Kasumi-1 (cell line): ENCODE results near the gene LAMA2.

ENCODE experiments used
- DNase-seq, 2 experiments: peaks; one replicate each; lab custom pipeline; 2025; lab: John Stamatoyannopoulos, UW

LAMA2 gene

GRCh38 chr6:129519750-129520149, 636.8 kb downstream of the LAMA2 start:
- DNase-seq = no peak

GRCh38 chr6:129521946-129522345, 639.0 kb downstream of the LAMA2 start:
- no peak for DNase-seq

DNA sequence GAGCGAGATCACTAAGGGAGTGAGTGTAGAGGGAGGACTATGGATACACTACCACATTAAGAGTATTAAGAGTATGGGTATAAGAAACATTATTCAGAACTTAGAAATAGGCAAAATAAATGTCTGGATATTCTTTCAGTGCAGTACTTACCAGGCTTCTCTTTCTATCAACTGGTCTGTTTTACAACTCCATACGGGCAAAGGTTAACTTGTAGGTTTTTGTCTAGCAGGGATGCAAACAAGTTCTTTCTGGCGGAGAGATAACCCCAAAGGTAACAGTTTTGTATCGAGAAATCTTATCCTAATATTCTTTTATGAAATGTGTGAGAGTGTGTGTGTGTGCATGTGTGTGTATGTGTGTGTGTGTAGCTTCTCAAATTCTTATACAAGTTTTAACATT, 640.9 kb downstream of the LAMA2 start:
- no peak for DNase-seq

- DNase-seq = no peak
These were observed 642.1 kb downstream of the LAMA2 start for GRCh38 chr6:129525055-129525454.

- no peak for DNase-seq
These were observed 652.0 kb downstream of the LAMA2 start for GRCh38 chr6:129534926-129535325.

GRCh38 chr6:129536271-129536670, 653.3 kb downstream of the LAMA2 start:
- no peak for DNase-seq

GRCh38 chr6:129539032-129539431, 656.1 kb downstream of the LAMA2 start:
- no peak for DNase-seq

GRCh38 chr6:129542705-129543104, 659.8 kb downstream of the LAMA2 start:
- DNase-seq = peak; percentile 11 to 13

- no peak for DNase-seq
These were observed 661.0 kb downstream of the LAMA2 start for GRCh38 chr6:129543981-129544380.

GRCh38 chr6:129544892-129545612, 662.1 kb downstream of the LAMA2 start:
- no peak for DNase-seq

- DNase-seq = no peak
These were observed 663.8 kb downstream of the LAMA2 start for GRCh38 chr6:129546702-129547101.

- no peak for DNase-seq
These were observed 668.5 kb downstream of the LAMA2 start for GRCh38 chr6:129551486-129551885.

DNA sequence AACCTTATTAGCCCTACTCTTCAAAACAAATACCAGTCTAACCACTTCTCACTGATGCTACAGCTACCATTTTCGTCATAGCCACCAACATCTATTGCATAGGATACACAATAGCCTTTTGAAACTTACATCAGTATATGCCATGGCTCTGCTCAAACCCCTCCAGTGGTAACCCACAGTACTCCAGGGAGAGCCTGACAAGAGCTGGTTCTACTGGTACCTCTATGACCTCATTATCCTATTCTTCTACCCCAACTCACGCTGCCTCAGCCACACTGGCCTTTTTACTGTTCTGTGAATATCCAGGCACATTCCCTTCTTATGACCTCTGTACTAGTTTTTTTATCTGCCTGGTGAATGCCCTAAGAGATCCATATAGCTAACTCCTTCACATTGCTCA, 669.5 kb downstream of the LAMA2 start:
- no peak for DNase-seq

- no peak for DNase-seq
These were observed 672.4 kb downstream of the LAMA2 start for GRCh38 chr6:129555206-129555832.

GRCh38 chr6:129558248-129558647, 675.3 kb downstream of the LAMA2 start:
- DNase-seq = no peak

DNA sequence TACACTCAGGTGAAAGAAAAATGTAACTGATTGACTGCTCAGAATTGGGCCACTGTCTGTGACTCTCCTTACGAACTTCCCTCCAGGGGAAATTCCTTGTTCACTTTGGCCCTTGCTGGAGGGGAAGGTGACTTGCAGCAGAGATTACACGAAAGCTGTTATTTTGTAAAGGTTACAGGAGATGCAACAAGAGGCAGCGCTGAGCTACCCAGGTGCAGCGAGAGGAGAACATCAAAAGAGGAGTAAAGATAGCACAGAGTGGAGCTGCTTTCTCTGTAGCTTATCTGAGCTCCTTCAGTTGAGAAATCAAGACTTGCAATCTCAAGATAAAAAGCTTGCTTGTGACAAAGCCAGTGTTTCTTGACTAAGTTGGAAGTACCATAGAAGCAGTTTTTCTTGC, 682.4 kb downstream of the LAMA2 start:
- DNase-seq = no peak

DNA sequence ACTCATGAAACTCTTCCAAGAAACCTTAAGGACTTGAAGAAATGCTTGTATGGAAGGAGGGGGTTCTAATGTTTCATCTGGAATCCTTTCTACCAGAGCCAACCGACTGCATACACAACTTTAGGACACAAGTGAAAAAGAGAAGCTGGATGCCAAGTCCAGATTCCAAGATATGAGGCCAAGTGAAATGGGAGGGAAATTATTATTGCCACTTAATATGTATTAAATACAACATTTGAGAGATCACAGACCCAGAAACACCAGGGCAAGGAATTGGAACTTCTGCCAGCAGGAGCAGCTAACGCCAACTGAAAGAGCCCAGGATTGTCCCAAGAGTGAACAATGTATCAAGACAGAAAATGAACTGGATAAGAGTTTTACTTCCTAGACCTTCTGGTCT, 682.9 kb downstream of the LAMA2 start:
- DNase-seq = no peak
